ENCODE data around the gene BRSK2. TPM values are rescaled to one million over a fixed set of nuclear protein-coding genes. Genes with fewer than 3 reads are reported as not detected.

Gene BRSK2
- total RNA-seq, 1 experiment from 2014 or later = 32.2 TPM

GRCh38 chr11:1487091-1487850 is 97.5 kb downstream of the BRSK2 start:
- no TSS peak for BruUV-seq (replicated peaks)
- CTCF ChIA-PET = no interaction called here
- H3K36me3 ChIP-seq (ENCODE audit: control insufficient read depth, insufficient read depth, low read length) = no peaks in the 10 kb centered on the region
- no peaks in the 10 kb centered on the region for H3K27me3 ChIP-seq (ENCODE audit: control insufficient read depth, insufficient read depth, low read length)
- DNase-seq (ENCODE audit: low read depth, low spot score) (no peak), ATAC-seq (no peak)
- no peak overlapping the region for H3K4me3 ChIP-seq (ENCODE audit: low read depth in 2 of 2, low read length in 2 of 2)
- in situ Hi-C loops (cut with HindIII; ENCODE audit: low pct_unique_long_range_greater_than_20kb, low sequenced_read_pairs) (no loop called here), intact Hi-C loops (cut with micrococcal nuclease; ENCODE audit: unreplicated experiment) (no loop called here)
- POLR2A ChIA-PET = no interaction called here
- no peaks in the 10 kb centered on the region for H3K9me3 ChIP-seq (ENCODE audit: control insufficient read depth, insufficient read depth, low read depth, low read length)
- H3K27ac ChIP-seq (ENCODE audit: low read length) = no peak overlapping the region
- H3K4me1 ChIP-seq (ENCODE audit: control insufficient read depth, insufficient read depth, low read length) = peaks cover 27% of the 10 kb centered on the region
- no peak for TF ChIP-seq TCF7L2 (IDR thresholded peaks at IDR 0.05; ENCODE audit: low read depth, low read length)
- no peak for TF ChIP-seq CTCF (IDR thresholded peaks at IDR 0.05)
- no peak for TF ChIP-seq REST (IDR thresholded peaks at IDR 0.05; ENCODE audit: insufficient read depth in 1 of 2, low read depth in 2 of 2, low read length in 1 of 2)
- TF ChIP-seq SIN3A (IDR thresholded peaks at IDR 0.05; ENCODE audit: borderline replicate concordance, insufficient read depth, low read depth, low read length) = no peak
- no peak for TF ChIP-seq POLR2AphosphoS5 (IDR thresholded peaks at IDR 0.05; ENCODE audit: low read depth, low read length)

- peaks cover 27% of the 10 kb centered on the region for H3K4me1 ChIP-seq (ENCODE audit: control insufficient read depth, insufficient read depth, low read length)
- ATAC-seq (peak; percentile 48; the same call in 1 of the 2 replicates), DNase-seq (ENCODE audit: low read depth, low spot score) (no peak)
- in situ Hi-C loops (cut with HindIII; ENCODE audit: low pct_unique_long_range_greater_than_20kb, low sequenced_read_pairs) = no loop called here
- no peaks in the 10 kb centered on the region for H3K9me3 ChIP-seq (ENCODE audit: control insufficient read depth, insufficient read depth, low read depth, low read length)
- BruUV-seq (replicated peaks) = no TSS peak
- intact Hi-C loops (cut with micrococcal nuclease; ENCODE audit: unreplicated experiment) = no loop called here
- TF ChIP-seq REST (IDR thresholded peaks at IDR 0.05; ENCODE audit: insufficient read depth in 1 of 2, low read depth in 2 of 2, low read length in 1 of 2) (no peak), TCF7L2 (IDR thresholded peaks at IDR 0.05; ENCODE audit: low read depth, low read length) (no peak), SIN3A (IDR thresholded peaks at IDR 0.05; ENCODE audit: borderline replicate concordance, insufficient read depth, low read depth, low read length) (no peak), CTCF (IDR thresholded peaks at IDR 0.05) (no peak), POLR2AphosphoS5 (IDR thresholded peaks at IDR 0.05; ENCODE audit: low read depth, low read length) (no peak)
- CTCF ChIA-PET = no interaction called here
- no peaks in the 10 kb centered on the region for H3K27me3 ChIP-seq (ENCODE audit: control insufficient read depth, insufficient read depth, low read length)
- no peak overlapping the region for H3K27ac ChIP-seq (ENCODE audit: low read length)
- no peak overlapping the region for H3K4me3 ChIP-seq (ENCODE audit: low read depth in 2 of 2, low read length in 2 of 2)
- no peaks in the 10 kb centered on the region for H3K36me3 ChIP-seq (ENCODE audit: control insufficient read depth, insufficient read depth, low read length)
- POLR2A ChIA-PET = no interaction called here
Observed at GRCh38 chr11:1487851-1488574, 98.3 kb downstream of the BRSK2 start.
